GM10248 (cell line): ENCODE measurements around the gene MLLT6.

Source experiments
- CTCF ChIA-PET: fragments of 300-600 bp; sonication (Branson Sonifier 250); formaldehyde crosslinking; extraction: SDS; loops from one replicate; lab custom pipeline; 2021; ENCODE audit warnings: antibody characterized with exemption; lab: Yijun Ruan, JAX
- POLR2A ChIA-PET: fragments of 350-650 bp; sonication (Branson Sonifier 250); formaldehyde crosslinking; extraction: SDS; loops from one replicate; lab custom pipeline; 2020; ENCODE audit warnings: antibody characterized with exemption; lab: Yijun Ruan, JAX
- DNase-seq: peaks from one replicate; pipeline ENCODE4 v3.0.0; 2012; ENCODE audit errors: extremely low spot score
- TF ChIP-seq, protein P1 (sequence below): IDR thresholded peaks from 2 replicates; pipeline ENCODE4 v1.5.1; 2012; ENCODE audit warnings: mild to moderate bottlenecking, low read depth; ENCODE audit errors: extremely low read depth, missing control alignments, control extremely low read depth

MLLT6 gene

DNA sequence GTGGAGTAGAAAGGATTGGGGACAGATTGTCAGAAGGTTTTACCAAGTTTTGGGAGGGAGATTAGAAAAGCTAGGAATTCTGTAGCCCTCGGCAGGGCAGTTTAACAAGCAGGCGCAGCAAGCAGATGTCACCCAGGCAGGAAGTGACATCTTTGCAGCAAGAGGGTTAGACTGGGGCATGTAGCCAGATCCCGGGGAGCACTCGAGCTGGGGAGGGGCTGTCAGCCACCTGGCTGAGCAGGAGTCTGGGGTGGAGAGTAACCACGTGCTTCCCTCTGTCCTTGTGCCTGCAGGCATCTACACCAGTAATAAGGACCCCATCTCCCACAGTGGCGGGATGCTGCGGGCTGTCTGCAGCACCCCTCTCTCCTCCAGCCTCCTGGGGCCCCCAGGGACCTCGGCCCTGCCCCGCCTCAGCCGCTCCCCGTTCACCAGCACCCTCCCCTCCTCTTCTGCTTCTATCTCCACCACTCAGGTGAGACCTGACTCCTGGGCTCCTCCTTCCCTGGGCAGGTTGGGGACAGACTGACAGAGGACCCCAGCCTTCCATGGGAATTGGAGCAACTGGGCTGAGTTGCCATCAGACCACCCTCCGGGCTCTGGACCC lies 12.2 kb downstream of the MLLT6 start:
- POLR2A ChIA-PET = no interaction called here
- CTCF ChIA-PET = interaction anchor here (1.9 to 4.6 kb wide), 5 partner anchors 11 to 40 kb away, joined by 5 to 23 read pairs (median 18); partner anchors contain the start of genes CISD3 and MLLT6

GRCh38 chr17:38719289-38719942 lies 14.3 kb downstream of the MLLT6 start:
- ChIA-PET CTCF (interaction anchor here (2.1 to 4.6 kb wide), 3 partner anchors 9 to 42 kb away, joined by 4 to 21 read pairs (median 20); no protein-coding TSS in a partner anchor), POLR2A (no interaction called here)
- no peak for DNase-seq
- TF ChIP-seq, protein P1, sequence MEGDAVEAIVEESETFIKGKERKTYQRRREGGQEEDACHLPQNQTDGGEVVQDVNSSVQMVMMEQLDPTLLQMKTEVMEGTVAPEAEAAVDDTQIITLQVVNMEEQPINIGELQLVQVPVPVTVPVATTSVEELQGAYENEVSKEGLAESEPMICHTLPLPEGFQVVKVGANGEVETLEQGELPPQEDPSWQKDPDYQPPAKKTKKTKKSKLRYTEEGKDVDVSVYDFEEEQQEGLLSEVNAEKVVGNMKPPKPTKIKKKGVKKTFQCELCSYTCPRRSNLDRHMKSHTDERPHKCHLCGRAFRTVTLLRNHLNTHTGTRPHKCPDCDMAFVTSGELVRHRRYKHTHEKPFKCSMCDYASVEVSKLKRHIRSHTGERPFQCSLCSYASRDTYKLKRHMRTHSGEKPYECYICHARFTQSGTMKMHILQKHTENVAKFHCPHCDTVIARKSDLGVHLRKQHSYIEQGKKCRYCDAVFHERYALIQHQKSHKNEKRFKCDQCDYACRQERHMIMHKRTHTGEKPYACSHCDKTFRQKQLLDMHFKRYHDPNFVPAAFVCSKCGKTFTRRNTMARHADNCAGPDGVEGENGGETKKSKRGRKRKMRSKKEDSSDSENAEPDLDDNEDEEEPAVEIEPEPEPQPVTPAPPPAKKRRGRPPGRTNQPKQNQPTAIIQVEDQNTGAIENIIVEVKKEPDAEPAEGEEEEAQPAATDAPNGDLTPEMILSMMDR = no peak

More for the DNA sequence above, 12.2 kb downstream of the MLLT6 start:
- TF ChIP-seq, protein P1 = no peak
- no peak for DNase-seq

- TF ChIP-seq, protein P1 = no peak
- DNase-seq = no peak
- ChIA-PET POLR2A (no interaction called here), CTCF (interaction anchor here (1.0 to 4.6 kb wide), 4 partner anchors 8 to 161 kb away, joined by 3 to 21 read pairs (median 12); no protein-coding TSS in a partner anchor)
Measured at GRCh38 chr17:38719943-38720641, 15.0 kb downstream of the MLLT6 start.

- TF ChIP-seq, protein P1 = no peak
- POLR2A ChIA-PET = no interaction called here
- no peak for DNase-seq
- CTCF ChIA-PET = interaction anchor here (1.0 to 2.7 kb wide), 2 partner anchors 15 to 162 kb away, joined by 3 to 18 read pairs; no protein-coding TSS in a partner anchor
Measured at GRCh38 chr17:38720941-38721340, 15.9 kb downstream of the MLLT6 start.

GRCh38 chr17:38721802-38722201 lies 16.7 kb downstream of the MLLT6 start:
- CTCF ChIA-PET = interaction anchor here (1.0 to 2.7 kb wide), 2 partner anchors 11 to 14 kb away, joined by 3 to 18 read pairs; no protein-coding TSS in a partner anchor
- POLR2A ChIA-PET = interaction anchor here (1.5 kb wide), 1 partner anchor 30 kb away, joined by 3 read pairs; the partner anchor contains the start of gene PSMB3
- TF ChIP-seq, protein P1 = no peak
- no peak for DNase-seq

- ChIA-PET CTCF (interaction anchor here (0.9 to 1.4 kb wide), 4 partner anchors 10 to 15 kb away, joined by 3 read pairs; no protein-coding TSS in a partner anchor), POLR2A (no interaction called here)
- DNase-seq = no peak
- TF ChIP-seq, protein P1 = no peak
Measured at GRCh38 chr17:38724337-38724988, 19.4 kb downstream of the MLLT6 start.
